ENCODE measurements around the gene SLC49A3. TPM values are rescaled to one million over a fixed set of nuclear protein-coding genes. Genes with fewer than 3 reads are reported as not detected.

SLC49A3 gene
- total RNA-seq, 1 experiment from 2014 or later, result 5.5 TPM

DNA sequence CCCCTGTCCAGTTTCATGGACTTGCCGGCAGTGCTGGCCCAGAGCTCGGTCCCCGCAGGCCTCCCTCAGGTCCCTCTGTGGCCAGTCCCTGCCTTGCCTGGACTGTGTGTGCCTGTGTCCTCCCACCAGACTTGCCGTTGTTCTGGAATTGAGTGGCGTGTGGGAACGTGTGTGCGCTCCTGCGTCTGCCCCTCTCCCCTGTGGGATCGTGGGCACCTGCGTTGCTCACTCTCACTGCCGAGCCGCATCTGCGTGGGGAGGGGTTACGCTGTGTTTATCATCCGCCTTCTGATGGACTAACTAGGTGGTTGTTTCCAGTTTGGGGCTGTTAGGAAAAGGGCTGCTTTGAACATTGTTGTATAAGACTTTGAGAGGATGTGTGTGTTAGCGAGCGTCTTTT, 37.9 kb upstream of the SLC49A3 start:
- intact Hi-C loops (cut with micrococcal nuclease), result no loop called here
- CTCF ChIA-PET, result interaction anchor here (0.7 kb wide), 1 partner anchor 16 kb away, joined by 3 read pairs; no protein-coding TSS in a partner anchor

More for the DNA sequence above, 37.9 kb upstream of the SLC49A3 start:
- Histone ChIP-seq H3K27me3 (ENCODE audit: insufficient read depth, low read length) (no peaks in the 10 kb centered on the region), H3K79me2 (ENCODE audit: insufficient read depth, low read length) (peaks cover 41% of the 10 kb centered on the region), H3K27ac (ENCODE audit: low read depth, low read length) (no peak overlapping the region), H3K4me1 (ENCODE audit: control insufficient read depth in 1 of 2, insufficient read depth in 2 of 2, low read length in 2 of 2) (no peaks in the 10 kb centered on the region), H3K4me2 (ENCODE audit: low read length) (no peak overlapping the region), H3K9ac (ENCODE audit: low read length) (no peak overlapping the region), H2AFZ (ENCODE audit: low read depth, low read length, poor library complexity, severe bottlenecking) (no peak overlapping the region), H3K36me3 (ENCODE audit: control insufficient read depth in 1 of 2, insufficient read depth in 2 of 2, low read length in 2 of 2) (peaks cover 2 to 3% of the 10 kb centered on the region in 2 experiments; a peak in 2 of 4 replicates), H3K4me3 (replicated peaks in 1 of 2; ENCODE audit: low read depth in 1 of 2, low read length in 2 of 2) (no peak overlapping the region), H3K9me3 (ENCODE audit: control insufficient read depth in 1 of 2, insufficient read depth in 1 of 2, low read depth in 1 of 2, low read length in 2 of 2) (no peaks in the 10 kb centered on the region), H4K20me1 (ENCODE audit: insufficient read depth) (no peaks in the 10 kb centered on the region), H3K9me2 (ENCODE audit: insufficient read depth) (no peaks in the 10 kb centered on the region)
- no peak for ATAC-seq
- BruUV-seq (replicated peaks), result no TSS peak
- POLR2A ChIA-PET, result no interaction called here
- TF ChIP-seq, protein P1, sequence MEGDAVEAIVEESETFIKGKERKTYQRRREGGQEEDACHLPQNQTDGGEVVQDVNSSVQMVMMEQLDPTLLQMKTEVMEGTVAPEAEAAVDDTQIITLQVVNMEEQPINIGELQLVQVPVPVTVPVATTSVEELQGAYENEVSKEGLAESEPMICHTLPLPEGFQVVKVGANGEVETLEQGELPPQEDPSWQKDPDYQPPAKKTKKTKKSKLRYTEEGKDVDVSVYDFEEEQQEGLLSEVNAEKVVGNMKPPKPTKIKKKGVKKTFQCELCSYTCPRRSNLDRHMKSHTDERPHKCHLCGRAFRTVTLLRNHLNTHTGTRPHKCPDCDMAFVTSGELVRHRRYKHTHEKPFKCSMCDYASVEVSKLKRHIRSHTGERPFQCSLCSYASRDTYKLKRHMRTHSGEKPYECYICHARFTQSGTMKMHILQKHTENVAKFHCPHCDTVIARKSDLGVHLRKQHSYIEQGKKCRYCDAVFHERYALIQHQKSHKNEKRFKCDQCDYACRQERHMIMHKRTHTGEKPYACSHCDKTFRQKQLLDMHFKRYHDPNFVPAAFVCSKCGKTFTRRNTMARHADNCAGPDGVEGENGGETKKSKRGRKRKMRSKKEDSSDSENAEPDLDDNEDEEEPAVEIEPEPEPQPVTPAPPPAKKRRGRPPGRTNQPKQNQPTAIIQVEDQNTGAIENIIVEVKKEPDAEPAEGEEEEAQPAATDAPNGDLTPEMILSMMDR (IDR thresholded peaks at IDR 0.05 in 2 of 3, conservative IDR thresholded peaks at IDR 0.05 in 1 of 3; ENCODE audit: borderline replicate concordance in 1 of 3, insufficient read depth in 1 of 3, low read depth in 2 of 3, low read length in 2 of 3), result no peak
- no peak for TF ChIP-seq JUND (IDR thresholded peaks at IDR 0.05)
- TF ChIP-seq, protein P2, sequence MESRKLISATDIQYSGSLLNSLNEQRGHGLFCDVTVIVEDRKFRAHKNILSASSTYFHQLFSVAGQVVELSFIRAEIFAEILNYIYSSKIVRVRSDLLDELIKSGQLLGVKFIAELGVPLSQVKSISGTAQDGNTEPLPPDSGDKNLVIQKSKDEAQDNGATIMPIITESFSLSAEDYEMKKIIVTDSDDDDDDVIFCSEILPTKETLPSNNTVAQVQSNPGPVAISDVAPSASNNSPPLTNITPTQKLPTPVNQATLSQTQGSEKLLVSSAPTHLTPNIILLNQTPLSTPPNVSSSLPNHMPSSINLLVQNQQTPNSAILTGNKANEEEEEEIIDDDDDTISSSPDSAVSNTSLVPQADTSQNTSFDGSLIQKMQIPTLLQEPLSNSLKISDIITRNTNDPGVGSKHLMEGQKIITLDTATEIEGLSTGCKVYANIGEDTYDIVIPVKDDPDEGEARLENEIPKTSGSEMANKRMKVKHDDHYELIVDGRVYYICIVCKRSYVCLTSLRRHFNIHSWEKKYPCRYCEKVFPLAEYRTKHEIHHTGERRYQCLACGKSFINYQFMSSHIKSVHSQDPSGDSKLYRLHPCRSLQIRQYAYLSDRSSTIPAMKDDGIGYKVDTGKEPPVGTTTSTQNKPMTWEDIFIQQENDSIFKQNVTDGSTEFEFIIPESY (IDR thresholded peaks at IDR 0.05; ENCODE audit: extremely low read depth, insufficient replicate concordance, low read length), result no peak
- TF ChIP-seq, protein P3, sequence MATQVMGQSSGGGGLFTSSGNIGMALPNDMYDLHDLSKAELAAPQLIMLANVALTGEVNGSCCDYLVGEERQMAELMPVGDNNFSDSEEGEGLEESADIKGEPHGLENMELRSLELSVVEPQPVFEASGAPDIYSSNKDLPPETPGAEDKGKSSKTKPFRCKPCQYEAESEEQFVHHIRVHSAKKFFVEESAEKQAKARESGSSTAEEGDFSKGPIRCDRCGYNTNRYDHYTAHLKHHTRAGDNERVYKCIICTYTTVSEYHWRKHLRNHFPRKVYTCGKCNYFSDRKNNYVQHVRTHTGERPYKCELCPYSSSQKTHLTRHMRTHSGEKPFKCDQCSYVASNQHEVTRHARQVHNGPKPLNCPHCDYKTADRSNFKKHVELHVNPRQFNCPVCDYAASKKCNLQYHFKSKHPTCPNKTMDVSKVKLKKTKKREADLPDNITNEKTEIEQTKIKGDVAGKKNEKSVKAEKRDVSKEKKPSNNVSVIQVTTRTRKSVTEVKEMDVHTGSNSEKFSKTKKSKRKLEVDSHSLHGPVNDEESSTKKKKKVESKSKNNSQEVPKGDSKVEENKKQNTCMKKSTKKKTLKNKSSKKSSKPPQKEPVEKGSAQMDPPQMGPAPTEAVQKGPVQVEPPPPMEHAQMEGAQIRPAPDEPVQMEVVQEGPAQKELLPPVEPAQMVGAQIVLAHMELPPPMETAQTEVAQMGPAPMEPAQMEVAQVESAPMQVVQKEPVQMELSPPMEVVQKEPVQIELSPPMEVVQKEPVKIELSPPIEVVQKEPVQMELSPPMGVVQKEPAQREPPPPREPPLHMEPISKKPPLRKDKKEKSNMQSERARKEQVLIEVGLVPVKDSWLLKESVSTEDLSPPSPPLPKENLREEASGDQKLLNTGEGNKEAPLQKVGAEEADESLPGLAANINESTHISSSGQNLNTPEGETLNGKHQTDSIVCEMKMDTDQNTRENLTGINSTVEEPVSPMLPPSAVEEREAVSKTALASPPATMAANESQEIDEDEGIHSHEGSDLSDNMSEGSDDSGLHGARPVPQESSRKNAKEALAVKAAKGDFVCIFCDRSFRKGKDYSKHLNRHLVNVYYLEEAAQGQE (IDR thresholded peaks at IDR 0.05; ENCODE audit: low read depth), result no peak
- TF ChIP-seq ZNF274 (IDR thresholded peaks at IDR 0.05; ENCODE audit: low read depth, low read length), result no peak
- no peak for TF ChIP-seq CEBPB (IDR thresholded peaks at IDR 0.05; ENCODE audit: low read depth)
- TF ChIP-seq TCF7L2 (IDR thresholded peaks at IDR 0.05; ENCODE audit: borderline replicate concordance, extremely low read depth, insufficient read depth, insufficient read length), result no peak
- no peak for TF ChIP-seq POLR2AphosphoS5 (IDR thresholded peaks at IDR 0.05; ENCODE audit: low read depth, low read length)
- no peak for TF ChIP-seq EGR1 (IDR thresholded peaks at IDR 0.05; ENCODE audit: low read depth)
- no peak for TF ChIP-seq EZH2phosphoT487 (IDR thresholded peaks at IDR 0.05; ENCODE audit: borderline replicate concordance)
- TF ChIP-seq YY1 (IDR thresholded peaks at IDR 0.05; ENCODE audit: extremely low read depth, insufficient replicate concordance, low read depth, low read length), result no peak
- TF ChIP-seq ELF1 (IDR thresholded peaks at IDR 0.05; ENCODE audit: borderline replicate concordance, low read depth), result no peak
- TF ChIP-seq ZFX (IDR thresholded peaks at IDR 0.05), result no peak
- no peak for TF ChIP-seq SRF (IDR thresholded peaks at IDR 0.05; ENCODE audit: low read depth)
- no peak for TF ChIP-seq FOSL1 (IDR thresholded peaks at IDR 0.05; ENCODE audit: low read depth)
- no peak for TF ChIP-seq RAD21 (IDR thresholded peaks at IDR 0.05; ENCODE audit: low read depth)
- no peak for TF ChIP-seq SIN3A (IDR thresholded peaks at IDR 0.05; ENCODE audit: low read depth)
- no peak for DNase-seq (ENCODE audit: low read depth, low spot score)
- RAD21 ChIA-PET (ENCODE audit: low non-redundant PET in 1 of 2, low total read pairs in 2 of 2, uncharacterized antibody in 2 of 2, unreplicated experiment in 2 of 2), result no interaction called here

Data from HCT116 (cell line).